NOMO-1 treated with DMSO at 0.1 percent for 48 hours (cell line): ENCODE results near the gene USP40.

ENCODE experiments used
- DNase-seq: peaks from one replicate; lab custom pipeline; 2025; ENCODE audit not compliant: unreplicated experiment; lab: John Stamatoyannopoulos, UW

Gene USP40

DNA sequence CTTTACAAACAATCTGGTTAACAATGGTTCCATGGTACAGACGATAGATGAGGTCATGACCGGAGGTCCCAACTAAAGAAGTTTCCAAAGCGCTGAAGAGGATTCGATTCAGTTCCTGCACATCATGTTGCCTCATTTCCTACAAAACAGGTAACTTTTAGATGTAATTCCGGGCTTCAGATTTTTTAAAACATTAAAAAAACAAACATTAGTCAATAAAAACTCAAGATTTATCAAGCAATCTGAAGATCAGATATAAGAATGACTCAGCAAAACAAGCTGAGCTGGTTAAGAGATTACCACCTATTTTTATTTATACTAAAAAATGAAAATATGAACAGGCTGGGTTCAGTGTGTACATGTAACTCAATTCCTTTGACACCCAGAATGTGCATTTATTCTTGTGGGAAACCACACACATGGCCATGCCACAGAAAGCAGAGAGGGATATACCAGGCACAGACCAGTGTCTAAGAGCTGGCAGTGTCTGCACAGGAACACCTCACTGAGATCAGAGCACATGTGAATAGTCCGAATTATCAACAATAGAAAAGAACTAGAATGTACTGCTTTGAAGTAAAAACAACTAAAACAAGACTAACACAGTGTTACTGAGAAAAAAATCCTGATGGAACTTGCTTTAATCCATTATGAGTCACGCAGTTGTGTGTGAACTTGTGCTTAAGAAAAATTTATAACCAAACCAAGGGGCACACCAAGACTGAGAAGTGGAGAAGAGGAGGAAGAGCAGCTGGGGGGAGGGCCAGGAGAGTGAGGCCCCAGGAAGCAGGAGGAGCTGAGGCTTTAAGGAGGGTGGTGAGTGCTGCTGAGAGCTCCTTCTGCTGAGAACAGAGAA is 9.5 kb downstream of the USP40 start:
- DNase-seq = peak; percentile 57

DNA sequence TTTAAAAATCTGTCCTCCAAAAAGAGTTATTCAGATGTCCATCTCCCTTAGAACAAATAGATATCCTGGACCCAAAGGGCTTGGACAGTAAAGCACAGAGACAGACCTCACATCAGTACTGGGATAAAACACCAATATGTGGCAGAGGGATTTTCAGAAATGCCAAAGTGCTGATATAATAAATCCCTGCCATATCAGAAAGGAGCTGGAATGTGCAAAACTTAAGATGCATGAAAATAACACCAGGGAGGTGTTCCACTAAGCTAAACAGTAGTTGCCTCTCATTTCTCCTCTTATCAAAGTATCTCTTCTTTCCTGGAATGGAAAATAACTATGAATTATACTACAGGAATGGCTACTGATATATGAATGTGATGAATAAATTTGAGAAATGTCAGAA is 13.2 kb downstream of the USP40 start:
- no peak for DNase-seq

DNA sequence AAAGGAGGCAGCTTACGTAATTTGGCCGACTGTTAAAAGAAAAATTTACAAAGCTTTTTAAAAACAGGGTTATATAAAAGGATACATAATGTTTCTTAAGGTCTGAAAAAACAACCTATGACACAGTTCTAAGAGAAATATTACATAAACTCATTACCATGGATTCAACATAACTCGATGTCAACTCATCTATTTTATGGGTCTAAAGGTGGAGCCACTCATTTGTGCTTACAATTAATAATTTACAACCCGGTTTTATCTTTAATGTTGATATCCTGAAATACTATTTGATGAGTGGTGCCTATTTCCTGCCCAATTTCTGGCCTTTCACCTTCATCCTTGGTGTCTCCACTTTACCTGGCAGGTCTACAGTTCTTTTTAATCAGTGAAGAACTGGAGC is 15.1 kb downstream of the USP40 start:
- no peak for DNase-seq

DNA sequence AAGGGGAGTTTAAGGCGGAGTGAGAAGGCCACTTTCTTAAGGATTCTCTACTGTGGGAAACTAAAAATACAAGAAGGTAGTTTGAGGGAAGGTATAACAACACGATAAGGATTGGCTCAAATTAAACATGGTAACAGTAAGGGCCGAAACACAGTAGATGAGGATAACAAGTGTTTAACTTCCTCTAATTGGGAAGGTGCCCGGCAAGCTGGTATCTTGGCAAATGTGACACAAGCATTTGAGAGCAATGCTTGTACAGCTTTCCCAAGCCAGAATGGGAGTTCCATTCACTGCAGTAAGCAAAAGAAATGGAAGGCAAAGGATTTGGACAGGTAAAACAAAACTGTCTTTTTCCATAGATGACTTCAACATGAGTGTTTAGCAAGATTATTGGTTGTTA is 19.8 kb downstream of the USP40 start:
- no peak for DNase-seq

DNA sequence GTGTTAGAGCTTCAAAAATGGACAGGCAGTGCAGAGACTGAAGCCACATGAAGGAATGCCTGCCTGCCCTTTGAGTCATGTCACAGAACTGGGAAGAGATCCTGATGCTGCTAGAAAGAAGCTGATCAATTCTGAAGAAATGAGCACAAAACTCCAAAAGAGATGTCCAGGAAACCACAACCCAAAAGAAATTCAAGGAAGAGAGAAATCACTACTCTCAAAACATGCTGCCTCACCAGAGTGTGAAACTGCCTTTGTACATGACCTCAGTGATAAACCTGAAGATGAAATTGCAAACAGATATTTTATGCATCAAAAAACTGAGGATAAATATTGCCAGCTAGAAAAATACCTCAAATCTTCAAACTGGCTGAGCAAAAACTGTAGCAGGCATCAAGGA is 20.5 kb downstream of the USP40 start:
- DNase-seq = no peak

DNA sequence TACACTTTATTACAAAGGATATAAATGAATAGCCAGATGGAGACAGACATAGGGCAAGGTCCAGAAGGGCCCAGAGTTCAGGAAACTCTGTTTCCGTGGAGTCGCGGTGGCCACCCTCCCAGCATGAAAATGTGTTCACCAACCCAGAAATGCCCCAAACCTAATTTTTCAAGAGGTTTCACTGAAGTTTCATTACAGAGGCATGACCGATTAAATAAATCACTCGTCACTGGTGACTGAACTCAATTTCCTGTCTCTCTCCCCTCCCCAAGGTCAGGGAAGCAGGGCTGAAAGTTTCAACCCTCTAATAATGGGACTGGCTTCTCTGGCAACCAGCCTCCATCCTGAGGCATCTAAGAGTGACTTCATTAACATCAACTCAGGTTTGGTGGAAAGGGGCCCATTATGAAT is 22.4 kb downstream of the USP40 start:
- DNase-seq = no peak

DNA sequence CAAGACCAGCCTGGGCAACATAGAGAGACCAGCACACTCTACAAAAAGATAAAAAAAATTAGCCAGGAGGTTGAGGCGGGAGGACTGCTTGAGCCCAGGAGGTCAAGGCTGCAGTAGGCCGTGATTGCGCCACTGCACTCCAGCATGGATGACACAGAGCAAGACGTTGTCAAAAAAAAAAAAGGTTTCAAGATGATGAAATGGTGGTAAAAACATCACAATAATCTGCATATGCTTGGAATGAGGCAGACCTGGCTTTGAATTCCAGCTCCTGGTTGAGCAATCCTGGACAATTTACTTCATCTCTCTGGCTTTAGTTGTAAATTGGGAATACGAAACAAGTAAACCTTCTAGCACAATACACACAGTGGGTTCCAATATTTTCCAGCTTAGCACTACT is 24.1 kb downstream of the USP40 start:
- DNase-seq = no peak

DNA sequence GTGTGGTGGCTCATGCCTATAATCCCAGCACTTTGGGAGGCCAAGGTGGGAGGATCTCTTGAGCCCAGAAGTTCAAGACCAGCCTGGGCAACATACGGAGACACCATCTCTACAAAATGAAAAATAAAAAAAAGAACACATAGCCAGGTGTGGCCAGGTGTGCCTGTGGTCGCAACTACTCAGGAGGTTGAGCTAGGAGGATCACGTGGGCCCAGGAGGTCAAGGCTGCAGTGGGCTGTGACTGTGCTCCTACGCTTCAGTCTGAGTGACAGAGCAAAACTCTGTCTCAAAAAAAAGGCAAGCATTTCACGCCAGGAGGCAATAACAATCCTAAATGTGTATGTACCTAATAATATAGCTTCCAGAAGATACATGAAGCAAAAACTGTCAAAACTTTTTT is 27.8 kb downstream of the USP40 start:
- DNase-seq = no peak

DNA sequence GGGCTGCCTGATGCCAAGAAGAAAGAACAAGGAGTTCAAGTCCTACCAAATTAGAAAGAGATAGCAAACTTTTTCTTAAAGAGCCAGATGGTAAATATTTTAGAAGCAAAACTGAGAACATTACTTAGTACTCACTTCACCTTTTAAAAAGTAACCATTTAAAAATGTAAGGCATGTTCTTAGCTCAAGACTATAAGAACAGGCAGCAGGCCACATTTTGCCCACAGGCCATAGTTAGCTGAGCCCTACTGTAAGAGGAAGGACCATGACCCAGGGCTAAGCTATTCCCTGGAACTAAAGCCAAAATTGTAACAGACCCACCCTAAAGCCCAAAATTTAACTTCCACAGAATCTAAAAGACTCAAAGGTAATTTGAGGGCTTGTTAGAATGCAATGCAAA is 31.3 kb downstream of the USP40 start:
- DNase-seq = no peak

DNA sequence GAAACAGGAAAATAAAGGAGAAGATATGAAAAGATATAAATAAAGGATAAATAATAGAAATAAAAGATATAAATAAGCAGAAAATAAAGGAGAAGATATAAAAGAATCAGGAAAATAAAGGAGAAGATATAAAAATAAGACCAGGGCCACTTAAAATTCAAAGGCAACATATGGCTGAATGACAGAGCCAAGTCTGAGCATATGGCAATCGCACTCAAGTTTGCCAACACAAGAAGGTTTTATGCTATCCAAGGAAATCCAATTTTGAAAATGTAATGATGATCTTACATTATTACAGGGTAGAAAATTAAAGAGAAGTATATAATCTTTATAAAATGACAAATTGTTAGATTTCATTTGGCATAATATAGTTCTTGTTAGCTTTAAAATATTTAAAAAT is 33.6 kb downstream of the USP40 start:
- DNase-seq = no peak

DNA sequence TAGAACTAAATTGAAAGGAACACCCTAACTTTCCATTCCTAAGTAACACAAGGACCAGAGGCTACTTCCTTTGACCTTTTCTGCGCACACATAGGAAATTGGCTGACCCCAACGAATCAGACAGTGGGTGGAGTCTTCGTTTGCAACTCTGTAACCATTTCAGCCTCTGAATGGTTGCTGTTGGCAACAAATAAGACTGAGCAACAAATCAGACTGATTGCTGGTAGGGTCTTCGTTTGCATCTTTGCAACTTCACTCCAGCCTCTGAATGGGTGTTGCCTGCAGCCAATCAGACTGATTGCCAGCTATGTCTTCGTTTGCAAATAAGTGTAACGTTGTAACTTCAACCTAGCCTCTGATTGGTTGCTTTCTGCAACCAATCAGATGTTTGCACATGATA is 34.6 kb downstream of the USP40 start:
- no peak for DNase-seq

DNA sequence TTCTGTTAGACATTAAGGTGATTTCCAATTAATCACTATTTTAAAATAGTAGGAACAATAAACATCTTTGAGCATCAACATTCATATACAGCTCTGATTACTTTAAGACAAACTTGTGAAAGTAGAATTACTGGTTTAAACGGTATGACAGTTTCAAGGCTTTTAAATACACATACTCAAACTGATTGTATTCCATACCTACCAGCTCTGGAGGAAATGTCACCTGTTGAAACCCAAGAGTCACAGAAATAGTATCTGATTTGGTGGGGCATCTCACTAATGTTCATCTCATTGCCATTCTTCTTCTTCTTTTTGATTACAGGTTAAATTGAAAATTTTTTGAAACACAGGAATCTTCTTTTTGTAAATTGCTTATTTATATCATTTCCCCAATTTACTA is 36.2 kb downstream of the USP40 start:
- no peak for DNase-seq

DNA sequence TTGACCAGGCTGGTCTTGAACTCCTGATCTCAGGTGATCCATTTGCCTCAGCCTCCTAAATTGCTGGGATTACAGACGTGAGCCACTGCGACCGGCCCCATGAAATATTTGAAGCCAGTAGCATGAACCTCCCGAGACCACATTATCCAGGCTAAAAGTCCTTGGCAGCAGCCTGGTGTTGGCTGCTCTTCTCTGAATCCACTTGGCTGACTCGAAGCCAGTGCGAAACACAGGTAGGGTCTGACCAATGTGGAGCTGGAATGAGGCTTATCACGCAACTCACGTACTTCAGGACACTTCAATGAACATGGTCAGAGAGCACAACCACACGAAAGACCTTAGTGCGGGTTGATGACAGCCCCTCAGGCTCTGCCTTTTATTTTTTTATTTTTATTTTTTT is 38.4 kb downstream of the USP40 start:
- no peak for DNase-seq

DNA sequence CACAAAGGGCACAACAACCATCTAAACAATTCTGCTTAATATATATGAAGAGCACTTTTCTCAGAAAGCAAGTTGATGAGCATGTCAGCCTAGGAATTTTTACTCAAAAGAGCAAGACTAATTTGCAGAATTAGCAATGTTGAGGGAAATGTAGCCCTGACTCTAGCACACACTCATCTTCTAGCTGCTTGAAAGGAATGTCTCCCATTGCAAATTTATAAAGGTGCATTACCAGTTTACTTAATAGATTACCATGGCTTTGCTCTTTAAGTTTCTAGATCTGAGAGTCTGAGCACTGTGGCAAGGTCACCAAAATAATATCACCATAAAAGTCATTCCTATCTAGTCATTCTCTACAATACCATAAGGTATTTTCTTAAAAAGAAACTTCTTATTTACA is 40.8 kb downstream of the USP40 start:
- DNase-seq = no peak

DNA sequence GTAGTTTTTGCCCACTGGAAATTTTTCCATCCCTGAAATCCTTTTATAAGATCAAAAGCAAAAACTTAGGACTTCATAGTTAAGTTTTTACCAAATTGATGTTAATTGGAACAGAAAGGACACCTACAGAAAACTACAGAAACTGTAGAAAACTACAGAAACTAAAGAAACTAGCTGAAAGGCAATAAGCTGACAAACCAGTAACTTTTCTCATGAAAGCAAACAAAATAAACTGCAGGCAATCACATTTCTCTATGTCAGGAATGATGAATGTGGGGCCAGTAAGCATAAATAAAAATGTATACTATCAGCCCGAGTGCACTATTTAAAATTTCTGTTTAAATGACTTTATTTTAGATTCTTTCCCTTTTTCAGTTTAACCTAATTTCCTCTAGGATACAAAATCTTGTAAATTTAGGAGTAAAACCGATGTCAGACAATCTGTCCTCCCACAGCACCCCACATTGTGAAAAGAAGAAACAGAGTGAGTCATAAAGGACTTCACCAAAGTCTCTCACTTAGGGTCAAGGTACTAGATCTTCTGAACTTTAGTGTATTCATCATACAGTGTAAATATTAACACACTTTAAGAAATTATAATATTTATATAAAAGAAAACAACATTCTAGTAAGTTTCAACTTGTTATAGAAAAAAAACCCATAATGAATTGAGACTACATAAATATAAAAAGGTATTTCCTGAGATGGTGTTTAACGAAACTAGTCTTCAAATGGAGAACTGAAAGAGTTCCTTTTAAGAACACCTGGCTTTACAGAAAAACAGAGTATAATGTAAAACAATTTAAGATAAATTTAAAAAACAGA is 46.6 kb downstream of the USP40 start:
- DNase-seq = peak; percentile 30

DNA sequence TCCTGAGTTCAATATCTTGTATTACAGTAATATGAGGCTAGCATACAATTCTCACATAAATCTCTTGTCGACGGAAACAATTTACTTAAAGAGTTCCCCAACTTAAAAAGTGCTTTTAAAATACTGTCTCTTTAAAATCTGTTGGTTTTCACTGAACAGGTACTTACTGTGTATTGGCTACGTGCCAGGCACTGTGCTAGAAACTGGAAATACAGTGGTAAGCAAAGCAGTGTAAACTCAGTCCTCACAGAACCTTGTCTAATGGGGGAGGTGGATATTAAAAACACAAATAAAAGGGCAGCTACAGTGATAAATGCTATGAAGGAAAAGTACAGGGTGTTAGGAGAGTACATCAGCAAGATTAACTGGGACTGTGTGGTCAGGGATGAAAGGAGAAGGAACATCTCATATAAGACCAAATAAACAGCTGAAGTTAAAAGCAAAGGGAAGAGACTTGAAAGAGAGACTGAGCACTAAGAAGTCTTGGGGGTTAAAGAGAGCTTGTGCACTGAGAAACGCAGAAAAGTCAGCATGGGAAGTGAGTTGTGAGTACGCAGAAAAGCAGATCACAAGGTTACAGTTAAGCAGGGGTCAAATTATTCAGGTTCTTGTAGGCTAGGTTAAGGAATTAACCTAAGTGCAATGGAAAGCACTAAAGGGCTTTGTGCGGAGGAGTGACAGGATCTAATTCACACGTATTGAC is 52.5 kb downstream of the USP40 start:
- no peak for DNase-seq

DNA sequence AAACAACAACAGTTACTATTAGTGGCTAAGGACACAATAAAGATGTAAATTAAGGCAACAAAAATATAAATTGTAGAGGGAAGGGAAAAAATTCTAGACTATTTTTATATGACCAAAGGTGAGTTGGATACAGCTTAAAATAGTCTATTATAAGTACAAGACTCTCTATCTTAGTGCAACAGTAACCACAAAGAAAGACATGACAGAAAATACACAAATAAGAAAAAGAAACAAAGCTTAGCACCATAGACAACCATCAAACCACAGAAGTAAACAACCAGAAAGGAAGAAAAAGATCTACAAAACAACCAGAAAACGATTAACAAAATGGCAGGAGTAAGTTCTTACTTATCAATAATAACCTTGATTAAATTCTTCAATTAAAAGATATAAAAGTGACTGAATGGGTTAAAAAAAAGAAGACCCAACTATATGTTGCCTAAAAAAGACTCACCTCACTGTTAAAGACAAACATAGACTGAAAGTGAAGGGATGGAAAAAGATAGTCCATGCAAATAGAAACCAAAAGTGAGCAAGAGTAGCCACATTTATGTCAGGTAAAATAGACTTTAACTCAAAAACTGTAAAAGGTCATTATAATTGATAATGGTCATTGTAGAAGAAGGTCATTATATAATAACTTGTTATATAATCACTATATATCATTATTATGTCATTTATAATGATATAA is 62.5 kb downstream of the USP40 start:
- no peak for DNase-seq

DNA sequence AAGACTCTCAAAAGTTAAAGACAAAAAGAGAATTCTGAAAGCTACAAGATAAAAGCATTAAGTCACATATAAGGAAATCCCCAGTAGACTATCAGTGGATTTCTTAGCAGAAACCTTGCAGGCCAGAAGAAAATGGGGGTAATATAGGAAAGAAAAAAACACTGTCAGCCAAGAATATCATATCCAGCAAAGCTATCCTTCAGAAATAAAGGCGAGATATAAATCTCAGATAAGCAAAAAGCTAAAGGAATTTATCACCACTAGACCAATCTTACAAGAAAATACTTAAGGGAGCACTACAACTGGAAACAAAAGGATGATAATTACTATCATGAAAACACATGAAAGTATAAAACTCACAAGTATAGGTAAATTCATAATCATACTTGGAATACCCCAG is 63.1 kb downstream of the USP40 start:
- no peak for DNase-seq

DNA sequence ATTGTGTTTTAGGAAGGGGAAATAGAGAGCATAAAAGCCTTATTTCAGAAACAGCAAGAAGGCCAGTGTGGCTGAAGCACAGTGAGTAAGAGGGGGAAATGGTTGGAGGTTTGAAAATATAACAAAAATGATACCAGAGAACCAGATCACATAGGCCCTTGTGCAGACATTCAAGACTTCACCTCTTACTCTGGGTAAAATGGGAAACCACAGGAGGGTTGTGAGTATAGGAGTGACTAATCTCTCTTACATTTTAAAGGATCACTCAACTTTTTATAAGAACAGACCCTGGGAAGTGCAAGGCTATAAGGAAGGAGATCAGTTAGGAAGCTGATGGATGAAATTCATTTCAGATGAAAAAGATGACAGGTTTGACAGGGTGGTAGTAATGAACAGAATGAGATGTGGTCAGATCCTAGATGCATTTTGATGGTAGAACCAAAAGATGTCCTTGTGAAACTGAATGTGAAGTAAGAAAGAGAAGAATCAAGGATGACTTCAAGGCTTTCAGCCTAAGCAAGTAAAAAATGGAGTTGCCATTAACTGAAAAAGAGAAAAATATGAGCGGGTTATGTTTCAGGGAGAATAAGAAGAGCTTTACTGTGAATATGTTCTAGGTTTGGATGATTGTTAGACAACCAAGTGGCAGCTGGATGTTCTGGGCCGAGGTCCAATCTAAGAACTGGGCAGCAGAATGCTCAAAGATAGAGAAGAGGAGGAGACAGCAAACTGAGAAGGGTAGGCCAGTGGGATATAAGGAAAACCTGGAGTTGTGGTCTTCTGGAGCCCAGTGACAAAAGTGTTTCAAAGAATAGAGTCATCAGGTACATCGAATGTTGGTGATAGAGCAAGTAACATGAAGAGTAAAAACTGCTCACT is 65.1 kb downstream of the USP40 start:
- no peak for DNase-seq

DNA sequence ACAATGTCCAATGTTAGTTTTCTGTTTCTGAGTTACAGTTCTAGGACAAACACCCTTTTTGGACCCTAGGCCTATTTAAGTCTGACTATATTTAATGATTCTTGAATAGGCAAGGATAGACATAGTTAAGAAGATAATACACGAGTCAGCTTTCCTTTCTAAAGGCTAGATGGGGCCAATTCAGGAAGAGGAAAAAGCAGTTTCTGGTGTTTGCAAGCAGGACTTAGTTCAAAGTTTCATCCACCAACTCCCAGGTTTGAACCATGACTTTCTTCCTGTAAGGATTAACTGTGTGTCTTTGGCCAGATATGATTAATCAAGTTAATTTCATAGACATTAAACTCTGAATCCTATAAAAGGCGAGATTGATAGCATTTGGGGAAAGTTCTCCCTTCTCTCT is 66.7 kb downstream of the USP40 start:
- no peak for DNase-seq
